NCI-H146 treated with DMSO at 0.1 percent for 48 hours (cell line): ENCODE measurements around the gene IKBKG.
A peak's percentile ranks its signal among the peaks of the same experiment; 100 is the strongest.
"Not testable (repeated sequence)": the region's sequence is repeated elsewhere in the genome, so short reads cannot be mapped to it uniquely, and the experiment has no call there.

Experiments used
- DNase-seq: peaks from one replicate; lab custom pipeline; 2025; ENCODE audit not compliant: unreplicated experiment; lab: John Stamatoyannopoulos, UW

Gene IKBKG

DNA sequence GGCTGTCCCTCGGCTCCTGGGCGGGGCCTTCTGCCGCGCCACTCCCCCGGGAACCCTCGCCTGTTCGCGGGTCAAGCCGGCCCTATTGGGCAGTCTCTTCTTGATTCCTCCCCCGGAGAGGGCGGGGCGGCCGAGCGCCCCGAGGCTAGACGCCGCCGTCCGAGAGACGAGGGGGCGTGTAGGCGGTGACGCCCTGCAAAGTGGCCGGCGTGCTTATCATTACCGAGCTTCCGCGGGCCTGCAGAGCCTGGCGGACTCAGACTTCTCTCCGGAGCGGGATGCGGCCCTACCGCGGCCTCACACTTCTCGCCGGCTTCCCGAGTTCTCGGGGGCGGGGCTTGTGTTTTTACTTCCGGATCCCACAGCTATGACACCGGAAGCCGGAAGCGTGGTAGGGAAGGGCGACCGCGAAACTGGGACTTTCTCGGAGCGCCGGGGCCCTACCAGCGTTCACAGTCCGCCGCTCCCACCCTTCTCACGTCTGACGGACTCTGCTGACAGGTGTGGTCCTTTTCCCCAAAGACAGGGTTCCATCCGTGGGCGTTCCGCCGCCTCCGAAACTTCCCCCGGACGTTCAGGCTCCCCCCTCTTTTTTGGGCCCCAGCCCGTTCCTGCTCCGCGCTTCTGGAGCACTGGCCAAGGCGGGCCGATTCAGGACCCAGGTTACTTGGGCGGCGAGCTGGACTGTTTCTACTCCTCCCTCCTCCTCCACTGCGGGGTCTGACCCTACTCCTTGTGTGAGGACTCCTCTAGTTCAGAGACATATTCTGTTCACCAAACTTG is at the start of gene IKBKG:
Gene IKBKG, plus strand, starts transcription at position 376 of the 783 bp plus-strand sequence. CDS start 4,383 bp downstream, outside the sequence.
- peak; percentile 78 for DNase-seq

DNA sequence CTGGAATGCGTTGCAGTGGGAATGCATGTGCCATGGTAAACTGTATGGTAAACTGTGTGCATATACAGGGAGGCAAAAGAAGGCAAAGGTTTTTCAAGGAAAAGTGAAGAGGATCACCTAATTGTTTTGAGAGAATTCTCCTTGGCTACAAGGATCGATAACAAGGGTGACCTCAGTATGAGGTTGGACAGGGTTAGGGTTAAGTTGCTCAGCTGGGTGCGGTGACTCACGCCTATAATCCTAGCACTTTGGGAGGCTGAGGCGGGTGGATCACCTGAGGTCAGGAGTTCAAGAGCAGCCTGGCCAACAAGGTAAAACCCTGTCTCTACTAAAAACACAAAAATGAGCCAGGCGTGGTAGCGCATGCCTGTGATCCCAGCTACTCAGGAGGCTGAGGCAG is 46.0 kb upstream of the IKBKG start:
- DNase-seq = not testable (repeated sequence)

DNA sequence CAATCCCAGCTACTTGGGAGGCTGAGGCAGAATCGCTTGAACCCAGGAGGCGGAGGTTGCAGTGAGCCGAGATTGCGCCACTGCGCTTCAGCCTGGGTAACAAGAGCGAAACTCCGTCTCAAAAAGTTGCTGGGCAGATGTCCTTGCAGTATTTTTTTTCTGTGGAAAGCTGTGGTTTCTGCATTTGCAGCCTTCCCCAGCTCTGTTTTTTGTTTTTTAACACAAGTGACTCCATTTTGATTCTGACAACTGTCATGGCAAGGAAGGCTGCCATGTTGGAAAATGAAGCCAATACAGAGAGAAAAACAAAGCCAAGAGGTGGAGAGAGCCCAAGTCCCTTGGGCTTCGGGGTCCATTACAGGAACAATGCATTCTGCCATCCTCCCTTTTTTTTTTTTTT is 45.3 kb upstream of the IKBKG start:
- DNase-seq = no peak

GRCh38 chrX:154502989-154503388 is 44.4 kb upstream of the IKBKG start:
- DNase-seq = no peak

- no peak for DNase-seq
Observed at GRCh38 chrX:154505734-154506133, 41.7 kb upstream of the IKBKG start.

DNA sequence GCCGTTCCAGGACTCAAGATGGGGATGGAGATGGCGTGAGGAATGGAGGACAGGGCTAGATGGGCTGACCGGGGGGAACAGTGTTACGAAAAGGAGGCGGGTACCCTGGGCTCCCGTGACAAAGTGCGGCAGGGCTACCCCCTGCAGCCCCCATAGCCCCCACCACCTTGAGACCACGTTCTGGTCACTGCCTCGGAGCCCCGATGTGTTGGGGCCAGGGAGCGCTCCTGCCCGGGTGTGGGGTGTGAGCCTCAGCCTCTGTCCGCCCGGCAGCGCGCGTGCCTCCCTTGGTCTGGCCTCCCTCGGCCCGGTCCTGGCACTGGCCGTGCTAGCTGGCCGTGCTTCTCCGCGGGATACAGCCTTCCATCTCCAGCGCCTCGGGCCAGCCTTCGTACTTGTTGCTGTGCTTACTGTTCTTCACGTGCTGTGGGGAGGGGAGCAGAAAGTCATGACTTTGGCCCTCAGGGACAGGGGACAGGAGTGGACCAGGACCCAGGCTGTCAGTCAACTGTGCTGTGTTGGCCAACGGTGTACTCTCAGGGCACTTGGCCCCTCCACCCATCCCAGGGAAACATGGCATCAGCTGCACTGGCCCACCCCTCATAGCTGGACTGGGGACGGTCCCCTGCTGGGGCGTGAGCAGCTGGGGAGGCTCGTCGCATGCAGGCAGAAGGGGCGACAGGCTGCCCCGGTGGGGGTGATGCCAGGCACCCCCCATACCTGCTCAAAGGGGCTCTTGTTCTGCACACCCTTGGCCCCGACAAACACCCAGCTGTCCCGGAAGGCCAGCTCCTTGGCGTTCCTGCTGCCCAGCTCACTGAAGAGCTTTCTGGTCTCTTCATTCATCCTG is 40.7 kb upstream of the IKBKG start:
- no peak for DNase-seq

DNA sequence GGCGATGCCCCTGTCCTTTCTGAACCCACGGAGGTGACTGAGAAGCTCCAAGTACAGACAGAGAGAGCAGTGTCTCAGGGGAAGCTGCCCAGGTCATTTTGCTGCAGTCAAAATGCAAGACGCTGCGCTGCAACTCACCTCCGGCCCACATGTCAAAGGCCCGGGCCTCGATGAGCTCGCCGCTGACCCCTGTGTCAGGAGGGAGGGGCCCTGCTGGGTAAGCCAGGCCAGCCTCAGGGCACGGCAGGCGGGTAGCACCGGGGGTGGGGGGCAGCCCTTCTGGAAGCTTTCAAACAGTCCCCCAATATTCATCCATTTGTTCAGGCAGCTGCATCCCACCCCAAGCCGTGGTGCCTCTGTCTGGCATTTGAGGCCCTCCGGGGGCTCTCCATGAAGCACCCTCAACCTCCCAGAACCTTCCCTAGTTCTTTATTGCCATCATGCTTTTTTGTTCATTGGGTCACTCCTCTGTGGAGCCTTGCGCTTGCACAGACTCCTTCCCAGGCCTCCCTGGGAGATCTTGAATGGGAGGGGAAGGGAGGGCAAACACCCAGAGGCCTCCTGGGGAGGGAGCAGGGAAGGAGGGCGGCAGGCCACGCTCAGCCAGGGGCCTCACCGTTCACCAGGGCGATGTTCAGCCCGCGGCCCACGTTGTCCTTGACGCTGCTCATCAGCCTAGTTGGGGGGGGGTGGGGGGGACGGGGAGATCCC is 39.6 kb upstream of the IKBKG start:
- no peak for DNase-seq

DNA sequence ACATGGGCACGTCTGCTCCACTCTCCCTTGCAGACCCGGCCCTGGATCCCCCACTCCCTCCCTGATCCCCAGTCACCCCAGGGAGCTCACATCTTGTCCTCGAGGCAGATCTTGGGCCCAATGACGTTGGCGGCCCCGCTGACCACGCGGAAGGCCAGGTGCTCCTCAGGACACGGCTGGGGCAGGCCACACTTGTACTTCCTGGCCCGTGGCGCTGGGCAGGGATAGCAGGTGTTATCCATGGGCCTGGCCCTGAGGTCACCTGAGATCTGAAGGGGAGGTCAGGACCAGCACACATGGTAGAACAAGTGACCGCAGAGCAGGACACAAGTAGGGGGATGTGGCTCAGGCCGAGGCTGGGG is 39.1 kb upstream of the IKBKG start:
- DNase-seq = no peak

DNA sequence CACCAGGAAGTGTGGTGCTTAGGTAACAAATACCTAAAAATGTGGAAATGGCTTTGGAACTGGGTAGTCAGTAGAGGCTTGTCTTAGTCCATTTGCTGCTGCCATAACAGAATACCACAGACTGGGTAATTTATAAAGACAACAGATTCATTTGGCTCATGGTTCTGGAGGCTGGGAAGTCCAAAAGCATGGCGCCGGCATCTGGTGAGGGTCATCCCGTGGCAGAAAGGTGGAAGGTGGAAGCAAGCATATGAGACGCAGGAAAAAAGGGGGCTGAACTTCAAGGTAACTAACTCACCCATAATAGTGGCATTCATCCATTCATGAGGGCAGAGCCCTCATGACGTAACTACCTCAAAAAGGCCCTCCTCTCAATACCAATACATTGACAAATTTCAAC is 38.0 kb upstream of the IKBKG start:
- DNase-seq = no peak

- DNase-seq = no peak
Observed at GRCh38 chrX:154511761-154512160, 35.7 kb upstream of the IKBKG start.

DNA sequence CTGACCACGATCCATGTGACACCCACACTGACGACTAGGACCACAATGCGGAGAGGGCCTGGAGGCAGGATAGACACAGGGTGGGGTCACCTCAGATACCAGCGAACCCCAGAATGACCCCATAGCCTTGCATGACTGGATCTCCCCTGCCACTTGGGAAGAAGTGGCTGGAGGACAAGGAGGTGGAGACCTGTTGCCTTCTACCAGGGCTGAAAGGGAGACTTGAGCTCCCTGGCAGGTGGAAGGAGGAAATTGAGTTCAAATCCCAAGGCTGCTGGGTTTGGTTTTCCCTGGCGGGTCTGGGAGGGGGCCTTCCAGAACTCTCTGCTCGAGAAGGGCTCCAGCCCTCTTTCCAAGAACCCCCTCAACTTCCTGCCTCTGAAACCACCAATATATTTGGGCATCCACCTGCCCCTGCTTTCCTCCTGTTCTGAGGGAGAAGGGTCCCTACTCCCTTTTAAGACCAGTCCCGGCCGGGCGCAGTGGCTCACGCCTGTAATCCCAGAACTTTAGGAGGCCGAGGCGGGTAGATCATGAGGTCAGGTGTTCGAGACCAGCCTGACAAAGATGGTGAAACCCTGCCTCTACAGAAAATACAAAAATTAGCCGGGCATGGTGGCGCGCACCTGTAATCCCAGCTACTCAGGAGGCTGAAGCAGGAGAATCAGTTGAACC is 34.4 kb upstream of the IKBKG start:
- no peak for DNase-seq

- no peak for DNase-seq
Observed at GRCh38 chrX:154513716-154514115, 33.7 kb upstream of the IKBKG start.

DNA sequence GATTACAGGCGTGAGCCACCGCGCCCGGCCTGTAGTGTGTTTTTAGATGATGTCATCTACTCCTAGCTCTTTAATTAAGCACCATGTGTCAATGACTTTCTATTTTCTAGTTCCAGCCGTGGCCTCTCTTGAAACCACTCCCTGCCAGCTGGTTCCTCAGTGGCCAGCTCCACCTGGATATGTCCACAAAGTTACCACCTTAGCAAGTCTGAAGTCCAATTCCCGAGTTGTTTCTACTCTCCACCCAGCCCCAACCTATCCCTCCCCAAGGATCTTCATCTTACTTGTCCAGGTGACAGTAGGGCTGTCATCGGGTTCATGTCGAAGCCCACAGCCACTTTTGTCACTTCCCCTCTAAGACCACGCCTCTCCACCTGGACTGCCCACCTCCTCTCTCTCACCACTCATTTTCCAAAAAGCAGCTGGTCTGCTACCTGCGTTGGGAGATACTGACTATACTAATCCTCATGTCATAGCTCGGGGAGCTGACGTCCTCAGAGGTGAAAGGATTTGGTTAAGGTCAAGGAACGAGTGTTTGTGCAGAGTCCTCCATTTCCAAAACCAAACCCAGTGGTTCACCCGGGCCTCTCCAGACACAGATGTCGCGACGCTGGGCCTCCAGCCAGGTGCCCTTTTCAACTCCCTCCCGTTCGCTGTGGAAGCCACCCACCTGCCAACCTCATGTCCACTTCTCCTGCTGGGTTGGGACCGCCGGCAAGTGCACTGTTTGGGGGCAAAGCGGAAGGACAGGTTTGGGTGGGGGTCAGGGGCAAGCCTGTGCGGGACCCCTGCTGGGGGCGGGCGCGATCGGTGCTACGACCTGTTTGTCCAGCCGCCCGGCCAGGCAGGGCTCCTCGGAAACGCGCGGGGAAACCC is 32.1 kb upstream of the IKBKG start:
- peak; percentile 30 for DNase-seq

- peak; percentile 86 for DNase-seq
Observed at GRCh38 chrX:154515966-154516655, 31.3 kb upstream of the IKBKG start, which contains the start of gene FAM3A. Gene FAM3A, minus strand, starts transcription at chrX:154516232. Its CDS starts 460 bp downstream, at chrX:154515772.

DNA sequence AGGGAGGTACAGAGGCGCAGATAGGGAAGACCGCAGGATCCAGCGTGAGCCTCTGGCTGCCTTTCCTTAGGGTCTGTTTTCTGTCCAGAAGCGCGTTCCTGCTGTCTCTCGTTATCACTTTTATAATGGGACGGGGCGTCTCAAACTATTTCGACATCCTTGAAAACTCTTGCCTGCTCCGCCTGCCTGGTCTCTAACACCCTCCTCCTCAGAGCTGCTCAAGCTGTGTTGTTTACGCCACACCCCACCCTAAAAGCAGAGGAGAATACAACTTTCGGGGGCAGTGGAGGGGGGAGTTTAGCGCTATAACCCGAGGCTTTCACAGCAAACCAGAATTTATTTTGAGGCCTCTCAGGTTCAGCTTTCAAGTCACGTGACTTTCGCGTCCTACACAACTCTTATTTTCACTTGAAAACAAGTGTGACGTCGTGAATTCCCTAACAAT is 30.7 kb upstream of the IKBKG start:
- no peak for DNase-seq

- DNase-seq = no peak
Observed at GRCh38 chrX:154517101-154517781, 30.2 kb upstream of the IKBKG start.

GRCh38 chrX:154519389-154519788 is 28.0 kb upstream of the IKBKG start:
- no peak for DNase-seq

- no peak for DNase-seq
Observed at GRCh38 chrX:154525606-154526490, 21.6 kb upstream of the IKBKG start.
